Activated CD8-positive, alpha-beta memory T cell treated with anti-CD3 and anti-CD28 coated beads, Interleukin-2, amount 50 U/mL, for 1 hour (primary cell): ENCODE results near the gene DSG1.
"Not testable (repeated sequence)": the region's sequence is repeated elsewhere in the genome, so short reads cannot be mapped to it uniquely, and the experiment has no call there.

ENCODE experiments used
- DNase-seq: peaks from one replicate; pipeline ENCODE4 v3.0.0-alpha.2; 2020; ENCODE audit errors: extremely low read depth

DSG1 gene

DNA sequence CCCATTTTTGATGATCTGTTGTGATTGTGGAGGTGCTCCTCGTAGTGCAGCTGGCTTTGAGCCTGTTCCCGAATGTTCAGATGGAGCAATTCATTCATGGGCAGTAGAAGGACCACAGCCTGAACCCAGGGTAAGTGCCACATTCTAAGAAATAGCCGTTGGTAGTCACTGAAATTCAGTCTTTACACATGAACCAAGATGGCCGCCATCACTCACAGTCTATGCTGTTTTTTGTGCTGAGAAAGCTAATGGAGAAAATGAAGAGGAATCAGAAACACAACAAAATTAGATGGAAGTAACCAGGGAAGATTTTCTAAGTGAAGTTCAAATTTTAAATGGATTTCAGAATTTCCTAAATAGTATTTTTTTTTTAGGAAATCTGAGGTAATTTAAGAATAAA lies 25.5 kb downstream of the DSG1 start:
- DNase-seq, result no peak

DNA sequence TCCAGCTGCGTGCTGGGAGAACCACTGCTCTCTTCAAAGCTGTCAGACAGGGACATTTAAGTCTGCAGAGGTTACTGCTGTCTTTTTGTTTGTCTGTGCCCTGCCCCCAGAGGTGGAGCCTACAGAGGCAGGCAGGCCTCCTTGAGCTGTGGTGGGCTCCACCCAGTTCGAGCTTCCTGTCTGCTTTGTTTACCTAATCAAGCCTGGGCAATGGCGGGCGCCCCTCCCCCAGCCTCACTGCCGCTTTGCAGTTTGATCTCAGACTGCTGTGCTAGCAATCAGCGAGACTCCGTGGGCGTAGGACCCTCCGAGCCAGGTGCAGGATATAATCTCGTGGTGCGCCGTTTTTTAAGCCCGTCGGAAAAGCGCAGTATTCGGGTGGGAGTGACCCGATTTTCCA lies 35.4 kb downstream of the DSG1 start:
- DNase-seq, result not testable (repeated sequence)

GRCh38 chr18:31354990-31355389 lies 37.0 kb downstream of the DSG1 start:
- no peak for DNase-seq

DNA sequence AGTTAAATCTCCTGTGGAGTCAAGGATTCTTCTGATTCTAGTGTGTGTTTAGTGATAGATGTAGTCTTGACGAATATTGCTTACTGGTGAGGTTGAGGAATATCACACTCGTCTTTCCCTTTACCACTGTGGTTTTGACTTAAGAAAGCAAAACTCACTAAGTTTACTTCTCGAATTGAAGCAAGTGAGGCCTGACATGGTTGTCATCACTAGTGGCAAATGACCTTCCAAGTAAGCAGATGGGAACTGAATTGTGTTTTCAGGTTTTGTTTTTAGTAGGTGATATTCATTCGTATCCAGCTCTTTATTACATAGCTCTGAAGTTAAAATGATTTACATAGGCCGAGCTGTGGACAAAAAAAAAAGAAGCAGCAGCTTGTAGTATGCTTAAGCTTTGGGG lies 38.1 kb downstream of the DSG1 start:
- no peak for DNase-seq

GRCh38 chr18:31364190-31364589 lies 46.2 kb downstream of the DSG1 start:
- no peak for DNase-seq

GRCh38 chr18:31369478-31369877 lies 51.5 kb downstream of the DSG1 start:
- no peak for DNase-seq

- no peak for DNase-seq
Measured at GRCh38 chr18:31371989-31372388, 54.0 kb downstream of the DSG1 start.

GRCh38 chr18:31373641-31374040 lies 55.7 kb downstream of the DSG1 start:
- no peak for DNase-seq

GRCh38 chr18:31376477-31376876 lies 58.5 kb downstream of the DSG1 start, which contains the start of gene DSG4:
Gene DSG4, plus strand, starts transcription at chr18:31376777. Its CDS starts 135 bp downstream, at chr18:31376912.
- DNase-seq, result no peak

DNA sequence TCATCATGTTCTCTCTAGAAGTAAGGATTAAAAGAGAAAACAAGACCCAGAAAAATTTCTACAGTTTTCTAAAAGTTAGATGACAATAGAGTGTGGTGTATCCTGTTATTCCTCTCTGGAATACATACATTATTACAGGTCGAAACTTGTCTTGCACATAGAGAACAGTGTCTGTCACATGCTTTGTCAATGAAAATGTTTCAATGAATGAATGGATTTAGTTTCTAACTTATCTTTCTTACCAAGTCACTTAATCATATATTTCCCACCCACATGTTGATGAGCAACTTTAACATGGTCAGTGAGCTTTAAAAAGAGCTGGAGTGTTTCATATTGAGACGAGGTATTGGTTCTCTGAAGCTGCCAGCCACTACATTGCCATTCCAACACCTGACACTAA lies 63.0 kb downstream of the DSG1 start:
- no peak for DNase-seq

DNA sequence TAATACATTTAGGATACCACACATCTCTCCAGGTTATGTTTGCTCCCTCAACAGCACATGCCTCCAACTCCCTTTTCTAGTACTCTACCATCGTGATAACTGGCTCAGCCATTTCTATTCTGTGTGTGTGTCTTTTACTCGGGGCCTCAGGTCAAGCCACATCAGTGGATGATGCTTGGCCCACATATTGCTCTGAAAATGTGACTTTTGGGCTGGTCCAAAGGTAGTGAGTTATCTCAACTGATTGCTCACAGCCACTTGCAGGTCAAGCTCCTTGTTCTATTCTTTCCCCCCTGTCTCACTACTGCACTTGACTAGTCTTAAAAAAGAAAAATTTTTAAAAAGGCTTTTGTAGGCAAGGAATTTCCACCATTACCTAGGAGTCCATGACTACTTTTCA lies 64.1 kb downstream of the DSG1 start:
- no peak for DNase-seq

DNA sequence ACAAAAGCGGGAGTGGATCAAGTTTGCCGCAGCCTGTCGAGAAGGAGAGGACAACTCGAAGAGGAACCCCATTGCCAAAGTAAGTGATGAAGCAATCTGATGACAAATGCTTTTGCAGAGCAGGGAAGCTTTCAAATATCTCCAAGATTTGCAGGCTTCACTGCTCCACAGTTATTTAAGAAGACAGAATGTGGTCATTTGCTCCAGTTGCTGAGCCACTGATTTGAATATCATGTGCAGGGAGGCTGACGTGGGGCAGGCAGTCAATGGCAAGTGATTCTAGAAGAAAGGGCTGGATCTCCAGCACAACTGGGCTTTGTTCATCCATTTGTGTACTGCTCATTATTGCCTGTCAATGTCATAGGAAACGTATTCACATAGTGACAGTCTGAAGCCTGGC lies 68.8 kb downstream of the DSG1 start:
- DNase-seq, result no peak

DNA sequence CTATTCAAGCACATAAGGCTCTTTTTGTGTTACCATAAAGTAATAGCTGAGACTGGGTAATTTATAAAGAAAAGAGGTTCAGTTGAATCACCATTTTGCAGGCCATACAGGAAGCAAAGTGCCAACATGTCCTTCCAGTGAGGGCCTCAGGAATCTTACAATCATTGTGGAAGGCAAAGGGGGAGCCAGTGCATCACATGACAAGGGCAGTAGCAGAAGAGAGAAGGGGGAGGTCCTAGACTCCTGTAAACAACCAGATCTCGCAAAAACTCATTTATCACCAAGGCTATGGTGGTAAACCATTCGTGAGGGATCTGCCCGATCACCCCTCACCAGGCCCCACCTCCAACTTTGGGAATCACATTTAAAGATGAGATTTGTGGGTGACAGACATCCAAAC lies 75.3 kb downstream of the DSG1 start:
- DNase-seq, result no peak

DNA sequence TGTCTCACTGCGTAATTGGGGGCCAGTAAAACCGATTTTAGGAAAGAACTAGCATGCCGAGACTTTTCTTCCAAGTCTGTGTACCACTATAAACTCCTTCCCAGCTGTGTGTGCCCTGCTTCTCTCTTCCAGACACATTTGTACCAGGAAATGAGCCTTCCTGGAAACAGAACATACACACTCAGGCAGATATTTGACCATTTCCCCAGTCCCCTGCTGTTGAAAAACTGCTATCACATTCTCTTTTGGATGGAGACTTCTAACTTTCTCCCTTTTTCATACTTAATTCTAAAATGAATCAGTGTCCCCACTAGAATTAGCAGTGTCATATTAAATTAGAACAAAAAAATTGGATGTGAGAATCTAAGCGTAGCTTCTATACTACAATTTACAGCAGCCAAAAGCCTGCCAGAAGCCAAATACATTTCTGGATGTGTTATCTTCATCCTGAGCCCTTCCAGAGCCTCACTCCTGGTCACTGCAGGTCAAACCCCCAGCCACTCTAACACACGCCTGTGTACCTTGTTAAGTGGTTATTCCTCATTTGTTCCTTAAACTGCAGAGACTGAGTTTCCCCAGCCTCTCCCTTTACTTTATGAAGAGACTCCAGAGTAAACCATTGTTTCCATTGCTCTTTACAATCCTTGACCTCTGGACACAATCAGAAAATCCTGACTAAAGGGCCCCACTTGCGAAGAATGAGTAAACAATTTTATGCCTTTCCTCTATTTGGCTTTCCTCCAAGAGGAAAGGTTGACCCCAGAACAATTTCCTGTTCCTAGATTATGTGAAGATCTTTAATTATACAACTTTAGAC lies 79.0 kb downstream of the DSG1 start:
- DNase-seq, result no peak

DNA sequence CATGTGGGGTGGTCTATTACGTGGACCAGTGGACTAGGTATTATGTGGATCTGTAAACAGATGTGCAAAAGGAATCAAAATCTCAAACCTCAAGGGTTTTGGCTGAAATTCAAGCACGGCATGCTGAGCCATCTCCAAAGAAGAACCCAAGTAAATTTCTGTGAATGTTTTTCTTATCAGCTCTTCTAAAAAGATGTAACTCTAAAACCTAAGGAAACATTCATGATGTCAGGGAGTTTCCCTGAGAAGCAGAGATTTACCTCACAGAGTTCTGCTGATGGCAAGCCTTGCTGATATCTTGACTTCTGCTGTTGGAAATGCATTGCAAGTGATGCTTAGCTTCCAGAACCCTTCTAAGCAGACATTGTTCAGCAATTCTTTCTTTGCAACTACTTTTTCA lies 80.2 kb downstream of the DSG1 start:
- DNase-seq, result no peak

DNA sequence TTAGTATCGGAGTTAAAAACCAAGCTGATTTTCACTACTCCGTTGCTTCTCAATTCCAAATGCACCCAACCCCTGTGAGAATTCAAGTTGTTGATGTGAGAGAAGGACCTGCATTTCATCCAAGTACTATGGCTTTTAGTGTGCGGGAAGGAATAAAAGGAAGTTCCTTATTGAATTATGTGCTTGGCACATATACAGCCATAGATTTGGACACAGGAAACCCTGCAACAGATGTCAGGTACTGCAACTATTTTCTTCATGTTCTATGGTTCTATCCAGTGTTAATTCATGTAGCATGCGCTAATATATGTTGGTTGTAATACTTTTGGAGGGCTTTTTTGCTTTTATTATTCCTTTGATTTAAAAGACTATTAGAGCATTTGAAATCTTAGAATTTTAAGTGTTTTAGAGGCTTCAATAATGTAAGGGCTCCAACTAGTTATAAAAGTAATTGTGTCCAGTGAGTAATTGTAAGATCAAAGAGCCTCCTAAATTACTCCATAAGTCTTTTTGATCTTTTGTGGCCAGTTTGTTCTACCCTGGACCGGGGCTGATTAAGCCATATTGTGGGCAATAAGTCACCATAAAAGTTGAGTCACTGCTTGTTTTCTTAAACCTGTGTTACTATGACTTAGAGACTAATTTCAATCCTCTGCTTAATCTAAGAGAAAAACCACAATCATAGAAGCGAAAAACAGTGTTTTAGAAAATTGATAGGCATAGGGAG lies 81.5 kb downstream of the DSG1 start:
- DNase-seq, result no peak

DNA sequence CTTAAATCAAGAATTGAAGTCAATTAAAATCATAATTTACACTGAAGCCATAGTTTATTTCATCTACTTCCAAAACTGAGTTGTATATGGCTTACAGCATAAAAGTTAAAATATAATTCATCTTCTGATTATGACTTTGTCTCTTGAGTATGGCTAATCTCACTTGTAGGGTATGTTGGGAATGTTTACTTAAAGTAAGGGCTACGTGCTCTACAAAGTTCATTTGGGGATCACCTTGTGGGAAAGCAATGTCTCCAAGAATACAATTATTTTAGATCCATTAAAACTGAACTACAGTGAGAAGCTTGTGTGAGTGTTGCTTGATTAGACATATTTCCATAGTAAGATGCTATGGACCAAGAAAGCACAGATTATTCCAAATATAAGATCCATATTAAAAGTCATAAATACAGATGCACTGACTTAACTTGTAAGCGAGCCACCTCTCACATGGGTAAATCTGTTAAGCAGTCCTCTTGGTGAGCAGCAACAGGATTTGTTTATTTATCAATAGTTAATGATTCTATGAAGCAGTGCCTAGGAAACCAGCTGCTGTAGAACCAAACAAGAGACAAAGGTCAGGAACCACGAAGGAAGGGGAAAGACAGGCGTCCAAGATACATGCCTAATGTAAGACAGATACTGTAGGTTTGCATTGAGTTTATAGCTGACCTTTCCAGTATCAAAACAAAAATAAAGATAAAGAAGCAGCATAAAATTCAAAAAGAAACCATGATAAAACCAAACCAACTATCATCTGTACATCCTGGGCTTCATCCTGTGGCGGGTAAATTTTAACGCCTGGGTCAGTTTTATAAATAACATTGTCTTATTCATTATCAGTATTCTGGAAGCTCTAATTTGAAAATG lies 83.4 kb downstream of the DSG1 start:
- DNase-seq, result no peak

GRCh38 chr18:31402026-31402373 lies 84.0 kb downstream of the DSG1 start:
- DNase-seq, result no peak

- no peak for DNase-seq
Measured at GRCh38 chr18:31403409-31403808, 85.4 kb downstream of the DSG1 start.
